Liver (tissue), 3 donors: ENCODE data around the gene PXDN.

Source experiments
- CTCF ChIP-seq: fragments of 150-350 bp; IDR thresholded peaks from 2 replicates; pipeline ENCODE4 v1.5.1; 2017; ENCODE audit warnings: improper control_type of control experiment, low read depth, low read length; ENCODE audit not compliant: missing input control
- GABPA ChIP-seq, 2 donors: IDR thresholded peaks in 1 of 2; conservative IDR thresholded peaks in 1 of 2; 2 replicates each; pipeline ENCODE4 v1.6.1; 2016; ENCODE audit warnings: antibody characterized with exemption in 2 of 2, mild to moderate bottlenecking in 1 of 2, moderate library complexity in 1 of 2
- JUND ChIP-seq, 2 donors: IDR thresholded peaks; 2 replicates each; pipeline ENCODE4 v1.6.1; 2016; ENCODE audit warnings: antibody characterized with exemption in 2 of 2
- MAX ChIP-seq: IDR thresholded peaks from 2 replicates; pipeline ENCODE4 v1.6.1; 2016; ENCODE audit warnings: antibody characterized with exemption
- RAD21 ChIP-seq, 2 donors: IDR thresholded peaks; 2 replicates each; pipeline ENCODE4 v1.6.1; 2016; ENCODE audit warnings: antibody characterized with exemption in 2 of 2, mild to moderate bottlenecking in 2 of 2
- REST ChIP-seq: IDR thresholded peaks from 2 replicates; pipeline ENCODE4 v1.6.1; 2016; ENCODE audit warnings: antibody characterized with exemption, mild to moderate bottlenecking
- SP1 ChIP-seq: IDR thresholded peaks from 2 replicates; pipeline ENCODE4 v1.6.1; 2018; ENCODE audit warnings: antibody characterized with exemption, mild to moderate bottlenecking
- TAF1 ChIP-seq: conservative IDR thresholded peaks from 2 replicates; pipeline ENCODE4 v1.6.1; 2016; ENCODE audit warnings: antibody characterized with exemption, mild to moderate bottlenecking
- donor health status: healthy.
- donor health status: healthy.

- TF ChIP-seq SP1 (no peak), GABPA (IDR thresholded peaks at IDR 0.05 in 1 of 2, conservative IDR thresholded peaks at IDR 0.05 in 1 of 2) (no peak), CTCF (no peak), MAX (no peak), TAF1 (no peak), RAD21 (IDR thresholded peaks at IDR 0.05) (no peak), REST (no peak), JUND (IDR thresholded peaks at IDR 0.05) (no peak)
Observed at GRCh38 chr2:1759611-1759930, 15.3 kb upstream of the PXDN start.
